GM12875 (cell line): ENCODE results near the gene RTEL1.

Experiments used
- H3K4me3 ChIP-seq: one replicate; pipeline ENCODE4 v1.5.1; 2011; ENCODE audit warnings: low read depth, low read length, control low read depth
- TF ChIP-seq, protein P1 (sequence below): IDR thresholded peaks from 2 replicates; pipeline ENCODE4 v1.5.1; 2011; ENCODE audit warnings: low read depth, mild to moderate bottlenecking, control low read depth, inconsistent platforms, low read length, moderate library complexity, borderline replicate concordance; ENCODE audit not compliant: insufficient read depth

Gene RTEL1

DNA sequence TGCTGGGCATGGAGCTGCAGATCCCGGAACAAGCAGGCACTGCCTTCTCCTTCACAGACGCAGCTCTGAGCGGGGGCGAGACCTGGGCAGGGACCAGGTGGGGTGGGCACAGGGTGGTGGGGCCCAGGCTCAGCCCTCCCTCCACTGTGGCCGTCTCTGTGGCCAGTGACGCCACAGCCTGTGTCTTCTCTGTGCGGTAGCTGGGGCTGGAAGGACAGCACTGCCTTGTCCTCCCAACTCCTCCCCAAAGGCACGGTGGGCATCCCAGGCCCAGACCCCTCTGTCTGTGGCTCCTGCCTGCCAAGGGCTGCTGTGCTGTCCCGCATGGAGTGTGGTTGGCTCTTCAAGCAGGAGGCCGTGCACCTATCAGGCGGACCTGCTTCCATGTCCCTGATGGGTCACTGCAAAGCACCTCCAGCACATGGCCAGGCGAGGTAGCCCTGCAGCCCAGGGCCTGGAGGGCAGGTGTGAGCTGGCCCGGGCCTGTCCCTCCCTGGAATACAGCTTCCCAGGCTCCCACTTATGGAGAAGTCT lies 23.6 kb downstream of the RTEL1 start:
- TF ChIP-seq, protein P1, sequence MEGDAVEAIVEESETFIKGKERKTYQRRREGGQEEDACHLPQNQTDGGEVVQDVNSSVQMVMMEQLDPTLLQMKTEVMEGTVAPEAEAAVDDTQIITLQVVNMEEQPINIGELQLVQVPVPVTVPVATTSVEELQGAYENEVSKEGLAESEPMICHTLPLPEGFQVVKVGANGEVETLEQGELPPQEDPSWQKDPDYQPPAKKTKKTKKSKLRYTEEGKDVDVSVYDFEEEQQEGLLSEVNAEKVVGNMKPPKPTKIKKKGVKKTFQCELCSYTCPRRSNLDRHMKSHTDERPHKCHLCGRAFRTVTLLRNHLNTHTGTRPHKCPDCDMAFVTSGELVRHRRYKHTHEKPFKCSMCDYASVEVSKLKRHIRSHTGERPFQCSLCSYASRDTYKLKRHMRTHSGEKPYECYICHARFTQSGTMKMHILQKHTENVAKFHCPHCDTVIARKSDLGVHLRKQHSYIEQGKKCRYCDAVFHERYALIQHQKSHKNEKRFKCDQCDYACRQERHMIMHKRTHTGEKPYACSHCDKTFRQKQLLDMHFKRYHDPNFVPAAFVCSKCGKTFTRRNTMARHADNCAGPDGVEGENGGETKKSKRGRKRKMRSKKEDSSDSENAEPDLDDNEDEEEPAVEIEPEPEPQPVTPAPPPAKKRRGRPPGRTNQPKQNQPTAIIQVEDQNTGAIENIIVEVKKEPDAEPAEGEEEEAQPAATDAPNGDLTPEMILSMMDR: no peak
- no peak overlapping the region for H3K4me3 ChIP-seq

DNA sequence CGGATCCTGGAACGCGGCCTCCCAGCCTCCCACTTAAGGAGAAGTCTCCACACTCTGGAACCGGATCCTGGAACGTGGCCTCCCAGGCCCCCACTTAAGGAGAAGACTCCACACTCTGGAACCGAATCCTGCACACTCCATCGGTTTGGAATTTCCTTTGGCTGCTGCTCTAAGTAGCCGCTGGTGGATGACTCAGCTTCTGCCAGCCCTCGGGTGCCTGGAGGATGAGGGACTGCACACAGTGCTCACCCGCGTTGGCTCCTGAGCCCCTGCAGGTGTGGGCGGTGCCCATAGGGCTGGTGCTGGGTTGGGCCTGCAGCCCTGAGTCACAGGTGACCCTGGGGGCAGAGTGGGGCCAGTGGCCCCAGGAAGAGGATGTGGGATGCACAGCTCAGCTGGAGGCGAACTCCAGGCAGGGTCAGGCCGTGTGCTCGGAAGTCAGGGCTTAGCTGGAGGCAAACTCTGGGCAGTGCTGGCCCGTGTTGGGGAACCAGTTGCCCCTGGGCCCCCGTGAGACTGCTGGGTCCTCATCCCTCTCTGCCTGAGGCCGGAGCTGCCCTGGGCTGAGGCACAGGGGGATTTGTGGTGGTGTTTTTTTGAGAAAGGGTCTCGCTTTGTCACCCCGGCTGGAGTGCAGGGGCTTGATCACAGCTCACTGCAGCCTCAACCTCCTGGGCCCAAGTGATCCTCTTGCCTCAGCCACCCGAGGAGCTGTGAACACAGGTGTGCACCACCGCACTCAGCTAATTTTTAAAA lies 24.4 kb downstream of the RTEL1 start:
- no peak overlapping the region for H3K4me3 ChIP-seq
- TF ChIP-seq, protein P1: no peak

DNA sequence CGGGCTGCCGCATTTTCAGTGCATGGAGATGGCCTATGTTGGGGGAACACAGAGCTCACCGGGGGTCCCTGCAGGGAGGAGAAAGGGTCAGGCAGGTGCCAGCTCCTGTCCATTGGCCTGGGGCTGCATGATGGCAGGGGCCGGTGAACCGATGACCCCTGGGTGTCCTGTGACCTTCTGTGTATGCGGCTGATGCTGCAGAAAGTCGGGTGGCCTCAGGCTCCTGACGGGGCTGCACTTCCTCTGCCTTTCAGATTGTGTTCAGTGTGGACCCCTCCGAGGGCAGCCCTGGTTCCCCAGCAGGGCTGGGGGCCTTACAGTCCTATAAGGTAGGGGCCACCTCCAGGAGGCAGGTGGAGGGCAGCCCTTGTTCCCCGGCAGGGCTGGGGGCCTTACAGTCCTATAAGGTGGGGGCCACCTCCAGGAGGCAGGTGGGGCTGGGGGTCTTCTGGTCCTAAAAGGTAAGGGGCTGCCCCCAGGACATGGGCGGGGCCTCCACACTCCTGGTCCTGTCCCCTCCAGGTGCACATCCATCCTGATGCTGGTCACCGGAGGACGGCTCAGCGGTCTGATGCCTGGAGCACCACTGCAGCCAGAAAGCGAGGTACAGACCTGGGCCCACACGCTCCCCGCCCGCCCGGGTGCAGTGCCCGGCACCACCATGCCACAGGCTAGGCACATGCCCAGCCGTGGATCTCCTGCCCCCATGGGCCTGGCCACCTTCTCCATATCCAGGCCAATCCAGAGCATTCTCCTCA lies 27.3 kb downstream of the RTEL1 start:
- H3K4me3 ChIP-seq: no peak overlapping the region
- TF ChIP-seq, protein P1: no peak

- H3K4me3 ChIP-seq: no peak overlapping the region
- TF ChIP-seq, protein P1: no peak
Observed at GRCh38 chr20:63686094-63686491, 28.0 kb downstream of the RTEL1 start.

GRCh38 chr20:63686492-63687321 lies 28.6 kb downstream of the RTEL1 start:
- H3K4me3 ChIP-seq: no peak overlapping the region
- TF ChIP-seq, protein P1: no peak

GRCh38 chr20:63687419-63688178 lies 29.5 kb downstream of the RTEL1 start:
- H3K4me3 ChIP-seq: no peak overlapping the region
- TF ChIP-seq, protein P1: no peak
